ENCODE data around the gene ADIRF.
"Not testable (repeated sequence)": the region's sequence is repeated elsewhere in the genome, so short reads cannot be mapped to it uniquely, and the experiment has no call there.

ADIRF gene

GRCh38 chr10:86945361-86946212 is 22.7 kb upstream of the ADIRF start:
- DNase-seq (ENCODE audit: low read depth, low spot score), result no peak

- no peak for DNase-seq (ENCODE audit: low read depth, low spot score)
These were observed 21.8 kb upstream of the ADIRF start for GRCh38 chr10:86946213-86947155.

- DNase-seq (ENCODE audit: low read depth, low spot score), result not testable (repeated sequence)
These were observed 20.5 kb upstream of the ADIRF start for GRCh38 chr10:86947806-86948205.

DNA sequence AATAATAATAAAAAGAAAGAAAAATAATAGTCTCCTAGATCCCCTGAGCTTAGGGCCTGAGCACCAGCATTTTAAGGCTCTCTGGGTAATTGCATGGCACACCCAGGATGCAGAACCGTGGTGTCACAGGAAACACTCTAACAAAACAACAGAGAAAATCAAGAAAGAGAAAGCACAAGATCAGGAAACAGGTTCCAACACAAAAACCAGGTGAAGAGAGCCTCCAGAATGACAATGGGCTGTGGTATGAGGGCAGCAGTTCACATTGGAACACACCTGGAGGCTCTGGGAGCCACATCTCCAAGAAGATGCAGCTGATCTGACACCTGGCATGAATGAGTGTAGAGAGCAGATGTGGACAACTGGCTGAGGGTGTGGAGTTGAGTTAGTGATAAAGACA is 17.9 kb upstream of the ADIRF start:
- no peak for DNase-seq (ENCODE audit: low read depth, low spot score)

GRCh38 chr10:86951184-86951761 is 17.0 kb upstream of the ADIRF start:
- no peak for DNase-seq (ENCODE audit: low read depth, low spot score)

DNA sequence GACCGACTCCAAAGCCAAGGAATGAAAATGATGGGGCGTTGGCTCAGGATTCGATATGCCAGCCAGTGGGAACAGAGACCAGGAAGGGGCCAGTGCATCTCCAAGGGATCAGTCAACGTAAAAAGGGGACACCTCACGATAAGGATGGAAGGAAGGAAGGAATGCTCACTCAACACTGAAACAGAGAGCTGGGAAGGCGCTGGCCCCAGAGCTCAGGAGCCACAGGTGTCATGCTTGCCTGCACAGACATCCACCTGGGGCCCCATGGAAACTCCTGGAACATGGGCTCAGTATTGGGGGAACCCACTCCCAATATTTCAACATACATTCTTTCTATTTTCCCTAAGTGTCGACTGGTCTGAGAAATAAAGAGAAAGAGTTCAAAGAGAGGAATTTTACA is 16.2 kb upstream of the ADIRF start:
- DNase-seq (ENCODE audit: low read depth, low spot score), result no peak

GRCh38 chr10:86952697-86953096 is 15.6 kb upstream of the ADIRF start:
- not testable (repeated sequence) for DNase-seq (ENCODE audit: low read depth, low spot score)

DNA sequence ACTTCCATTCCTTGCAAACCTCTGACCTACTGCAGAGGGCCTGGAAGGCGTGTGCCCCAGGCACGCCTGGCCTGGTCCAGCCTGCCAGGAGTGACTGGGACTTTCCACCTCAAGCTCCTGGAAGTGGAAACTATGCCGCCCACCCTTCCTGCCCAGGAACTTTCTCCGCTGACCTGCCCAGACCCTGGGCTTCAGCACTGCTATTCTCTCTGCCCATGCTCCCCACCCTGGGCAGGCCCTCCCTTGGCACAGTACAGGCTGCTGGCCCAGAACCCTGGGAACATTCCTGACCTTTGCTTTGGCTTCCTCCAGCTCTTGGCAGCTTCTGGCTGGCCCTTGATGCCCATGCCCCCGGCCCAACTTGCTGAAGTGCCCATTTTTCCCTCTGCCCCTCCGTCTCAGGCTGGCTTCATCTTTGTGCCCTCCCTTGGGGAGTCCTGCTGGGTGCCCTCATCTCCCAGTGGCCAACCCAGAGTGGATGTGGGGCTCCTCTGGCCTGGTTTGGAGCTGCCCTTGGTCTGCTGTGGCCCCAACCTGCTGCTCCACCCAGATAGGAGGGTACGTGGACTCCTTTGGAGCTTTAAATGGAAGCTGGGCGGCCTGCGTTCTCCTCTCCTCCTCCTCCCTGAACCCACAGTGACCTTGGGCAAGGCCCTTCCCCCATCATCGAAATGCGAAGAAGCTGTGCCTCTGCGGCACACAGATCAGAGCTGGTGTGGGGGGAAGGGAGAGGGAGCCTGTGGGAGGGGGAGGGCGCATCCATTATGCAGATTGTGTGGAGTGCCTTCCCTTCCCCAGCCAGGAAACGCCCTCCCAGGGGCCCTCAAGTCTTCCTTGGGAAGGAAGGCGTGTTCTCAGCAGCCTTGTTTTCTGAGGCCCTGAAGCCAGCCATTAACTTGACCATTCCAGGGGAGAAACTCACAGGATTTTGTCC is 14.3 kb upstream of the ADIRF start:
- no peak for DNase-seq (ENCODE audit: low read depth, low spot score)

DNA sequence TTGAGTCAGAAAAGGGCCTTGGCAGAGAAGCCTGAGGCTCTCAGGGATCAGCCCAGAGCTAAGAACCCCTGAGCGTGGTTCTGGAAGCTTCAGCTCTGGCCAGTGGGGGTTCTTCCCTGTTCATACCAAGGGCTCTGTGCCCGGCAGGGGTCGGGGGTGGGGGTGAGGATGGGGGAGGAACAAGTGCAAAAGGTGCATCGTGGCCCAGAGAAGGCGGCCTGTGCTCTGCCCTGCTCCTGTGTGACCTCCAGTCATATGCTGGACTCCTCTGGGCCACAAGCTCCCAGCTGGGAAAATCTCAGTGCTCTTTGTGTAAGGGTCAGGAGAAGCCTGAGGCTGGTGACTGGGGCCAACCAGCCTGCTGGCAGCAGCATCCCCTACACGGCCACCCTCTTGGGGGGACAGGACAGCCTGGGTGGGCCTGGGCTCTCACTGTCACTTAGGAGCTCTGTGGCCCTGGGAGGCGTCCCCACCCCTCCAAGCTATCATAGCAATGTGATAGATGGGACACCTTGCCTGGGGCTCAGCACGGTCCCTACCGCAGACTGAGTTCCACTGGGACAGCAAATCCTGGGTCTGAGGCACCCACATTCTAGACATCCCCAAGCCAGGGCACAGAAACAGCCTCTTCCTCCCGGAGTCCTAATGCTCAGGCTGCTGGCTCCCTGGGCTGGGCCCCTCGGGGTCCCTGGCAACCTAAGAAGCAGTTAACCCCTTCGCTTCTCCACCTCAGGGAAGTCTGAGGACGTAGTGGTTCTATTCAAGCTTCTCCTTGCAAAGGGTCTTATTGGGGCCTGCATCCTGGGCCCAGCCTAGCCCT is 13.4 kb upstream of the ADIRF start:
- no peak for DNase-seq (ENCODE audit: low read depth, low spot score)

DNA sequence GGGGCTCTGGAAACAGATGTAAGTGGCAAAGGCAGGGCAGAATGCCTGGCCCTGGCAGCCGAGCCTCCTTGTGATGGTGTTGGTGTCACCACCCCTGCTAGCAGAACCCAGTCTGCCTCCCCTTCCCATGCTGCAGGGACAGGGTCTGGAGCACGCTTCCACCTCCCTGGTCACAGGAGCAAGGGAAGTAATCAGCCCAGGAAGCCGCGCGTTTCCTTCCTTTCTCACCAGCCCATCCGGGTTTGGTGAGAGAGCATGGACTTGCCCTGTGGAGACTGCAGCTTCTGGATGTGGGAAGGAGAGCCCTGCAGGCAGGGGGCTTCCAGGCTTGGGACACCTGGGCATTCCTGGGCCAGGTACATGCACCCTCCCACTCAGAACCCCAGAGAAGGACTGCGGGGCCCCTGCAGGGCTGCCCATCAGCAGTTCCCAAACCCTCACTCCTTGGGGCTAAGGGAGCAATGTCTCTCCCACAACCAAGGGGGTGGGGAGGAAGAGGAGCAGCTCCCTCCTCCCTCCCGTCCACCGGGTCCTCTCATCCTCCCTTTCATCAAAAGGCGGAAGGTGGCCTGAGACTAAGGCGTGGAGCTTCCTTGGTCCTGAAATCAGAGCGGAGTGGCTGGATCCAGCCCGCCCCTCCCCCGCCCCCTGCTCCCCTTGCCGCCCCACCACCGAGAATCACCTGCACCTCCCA is 12.6 kb upstream of the ADIRF start:
- DNase-seq (ENCODE audit: low read depth, low spot score), result no peak

DNA sequence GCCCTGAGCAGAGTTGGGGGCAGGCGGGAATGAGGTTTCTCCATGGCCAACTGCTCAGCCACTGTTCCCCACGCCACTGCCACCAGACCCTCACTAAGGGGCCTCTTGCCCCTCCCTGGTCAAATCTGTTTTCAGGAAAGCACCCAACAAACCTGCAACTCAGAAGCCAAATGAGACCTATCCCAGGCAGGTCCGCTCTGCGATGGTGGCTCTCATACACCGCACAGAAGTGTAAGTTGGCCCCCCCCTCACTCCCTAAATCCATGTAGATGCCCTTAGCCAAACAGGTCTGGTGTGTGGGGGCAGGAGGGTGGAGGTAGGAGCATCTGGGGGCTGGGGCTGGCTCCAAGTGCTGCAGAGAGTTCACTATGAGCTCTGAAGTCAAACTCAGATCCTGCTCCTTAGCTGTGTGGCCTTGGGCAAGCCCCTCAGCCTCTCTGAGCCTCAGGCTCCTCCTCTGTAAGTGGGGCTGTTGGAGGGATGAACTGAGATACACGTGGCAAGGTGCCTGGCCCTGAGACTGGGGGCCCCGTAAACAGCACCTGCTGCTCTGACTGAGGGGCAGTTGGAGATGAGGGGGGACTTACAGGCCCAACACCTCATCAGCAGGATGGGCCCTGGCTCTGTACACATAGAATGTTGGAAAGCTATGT is 12.0 kb upstream of the ADIRF start:
- DNase-seq (ENCODE audit: low read depth, low spot score), result no peak

- DNase-seq (ENCODE audit: low read depth, low spot score), result no peak
These were observed 11.3 kb upstream of the ADIRF start for GRCh38 chr10:86956848-86957448.

GRCh38 chr10:86957471-86958115 is 10.7 kb upstream of the ADIRF start, which contains the start of gene MMRN2:
Gene MMRN2 (minus strand): TSS chr10:86957615. CDS start chr10:86957541, 74 bp downstream.
- DNase-seq (ENCODE audit: low read depth, low spot score), result no peak

GRCh38 chr10:86958116-86958900 is 10.0 kb upstream of the ADIRF start, which contains the start of gene SNCG:
Gene SNCG (plus strand): TSS chr10:86958599. CDS start chr10:86958698, 99 bp downstream.
- no peak for DNase-seq (ENCODE audit: low read depth, low spot score)

DNA sequence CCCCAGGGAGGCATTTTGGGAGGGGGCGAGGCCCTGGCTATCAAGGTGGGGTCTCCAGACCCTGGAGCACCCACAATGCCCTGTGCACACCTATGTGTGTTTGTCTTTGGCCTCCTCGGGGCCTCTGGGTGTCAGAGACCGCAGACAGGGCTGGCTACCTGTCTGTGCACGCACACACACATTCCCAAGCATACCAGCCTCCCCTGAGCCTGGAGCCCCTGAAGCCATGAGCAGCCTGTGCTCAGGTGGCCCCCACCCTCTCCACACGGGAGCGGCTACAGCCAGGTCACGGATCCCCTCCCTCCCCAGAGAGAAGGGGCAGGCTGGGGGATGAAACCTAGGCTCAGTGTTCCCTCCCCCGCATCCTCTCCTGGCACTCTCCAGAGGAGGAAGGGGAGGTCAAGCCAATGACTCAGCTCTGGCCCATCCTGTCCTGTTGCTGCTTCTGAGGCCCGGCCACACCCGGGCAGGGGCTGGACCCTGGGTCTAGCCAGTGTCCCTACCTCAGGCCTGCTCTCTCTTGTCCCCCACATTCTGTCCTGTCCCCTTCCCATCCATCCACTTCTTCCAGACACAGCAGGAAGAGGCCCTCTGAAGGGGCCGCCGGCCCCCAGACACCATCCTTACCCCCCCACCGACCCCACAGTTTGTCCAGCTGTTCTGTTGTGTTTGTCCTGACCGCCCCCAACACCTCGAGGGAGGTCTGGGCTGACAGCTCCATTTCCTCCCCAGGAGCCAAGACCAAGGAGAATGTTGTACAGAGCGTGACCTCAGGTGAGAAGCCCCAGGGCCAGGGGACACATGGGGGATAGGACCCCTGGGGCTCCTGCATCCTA is 9.2 kb upstream of the ADIRF start:
- no peak for DNase-seq (ENCODE audit: low read depth, low spot score)

- no peak for DNase-seq (ENCODE audit: low read depth, low spot score)
These were observed 8.6 kb upstream of the ADIRF start for GRCh38 chr10:86959737-86960002.
